K562 (cell line): ENCODE data around the gene ZNF236.

Experiments used
- ELF4 ChIP-seq: fragments of 450-650 bp; formaldehyde crosslinking; IDR thresholded peaks from 2 replicates; pipeline ENCODE4 v1.4.0; 2022; ENCODE audit warnings: missing genetic modification characterization
- HDAC8 ChIP-seq: fragments of 450-650 bp; IDR thresholded peaks from 2 replicates; pipeline ENCODE4 v1.6.1; 2016; ENCODE audit warnings: mild to moderate bottlenecking, missing genetic modification characterization, moderate library complexity, missing compliant biosample characterization
- MYC ChIP-seq, 2 experiments: fragments of 250-450 bp in 1 of 2; sonication (Bioruptor Pico) in 1 of 2; IDR thresholded peaks; 2 replicates each; pipeline versions ENCODE4 v1.5.1 to v1.6.1; 2012 to 2021; ENCODE audit warnings: low read depth in 2 of 2, borderline replicate concordance in 1 of 2, improper control_type of control experiment in 1 of 2, low read length in 1 of 2, mild to moderate bottlenecking in 1 of 2, moderate library complexity in 1 of 2
- POLR2AphosphoS2 ChIP-seq: IDR thresholded peaks from 2 replicates; pipeline ENCODE4 v1.6.1; 2012; ENCODE audit warnings: low read length, improper control_type of control experiment
- ZNF121 ChIP-seq: sonication (generic); formaldehyde crosslinking; conservative IDR thresholded peaks from 2 replicates; pipeline ENCODE4 v1.8.0; 2022; ENCODE audit warnings: missing genetic modification reagents
- TF ChIP-seq, protein P1 (sequence below): fragments of 450-650 bp; IDR thresholded peaks from 2 replicates; pipeline ENCODE4 v1.7.0; 2016; ENCODE audit warnings: borderline replicate concordance
- TF ChIP-seq, protein P2 (sequence below), 3 experiments: IDR thresholded peaks in 2 of 3; conservative IDR thresholded peaks in 1 of 3; 2 replicates each; pipeline ENCODE4 v1.5.1; 2011 to 2012; ENCODE audit warnings: low read length in 3 of 3, mild to moderate bottlenecking in 3 of 3, control low read depth in 2 of 3, improper control_type of control experiment in 1 of 3, inconsistent platforms in 1 of 3, low read depth in 1 of 3, mixed read lengths in 1 of 3, moderate library complexity in 1 of 3; ENCODE audit not compliant: insufficient read depth in 2 of 3

DNA sequence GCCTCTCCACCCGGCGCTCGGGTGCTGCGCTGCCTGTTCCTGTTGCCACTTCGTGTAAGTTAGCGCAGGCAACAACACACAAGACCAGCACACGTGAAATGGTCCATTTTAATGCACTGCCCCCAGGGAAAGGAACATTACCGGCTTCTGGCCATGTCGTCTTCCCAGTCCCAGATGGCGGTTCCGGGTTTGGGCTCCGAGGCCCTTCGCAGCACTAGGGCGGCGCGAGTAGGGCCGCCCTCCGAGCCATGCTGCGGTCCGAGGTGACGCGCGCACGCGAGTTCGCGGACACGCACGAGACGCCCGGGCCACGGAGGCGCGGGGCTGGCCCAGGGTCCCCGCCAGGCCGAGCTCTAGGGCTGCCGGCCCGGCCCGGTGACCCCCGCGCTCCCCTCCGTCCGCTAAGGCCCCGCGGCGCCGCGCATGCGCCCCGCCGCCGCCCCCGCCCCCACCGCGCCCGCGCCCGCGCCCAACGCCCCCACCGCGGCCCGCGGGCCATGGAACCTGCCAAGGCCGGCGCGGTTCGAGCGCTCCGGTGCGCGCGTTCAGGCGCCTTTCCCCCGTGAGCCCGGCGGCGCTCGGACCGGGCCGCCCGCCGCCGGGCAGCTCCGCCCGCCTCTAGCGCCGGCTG lies 367 bp upstream of the ZNF236 start:
- TF ChIP-seq POLR2AphosphoS2 (no peak), HDAC8 (tag) (no peak), ZNF121 (CRISPR knock-in tag) (no peak), ELF4 (CRISPR knock-in tag) (no peak), MYC (IDR thresholded peaks at IDR 0.05; ENCODE audit: low read depth, low read length) (0 out of 2 replicates have a peak, but pooled peaks have one; percentile 19), MYC (CRISPR knock-in tag; IDR thresholded peaks at IDR 0.05; ENCODE audit: borderline replicate concordance, low read depth) (no peak)
- TF ChIP-seq, protein P1, sequence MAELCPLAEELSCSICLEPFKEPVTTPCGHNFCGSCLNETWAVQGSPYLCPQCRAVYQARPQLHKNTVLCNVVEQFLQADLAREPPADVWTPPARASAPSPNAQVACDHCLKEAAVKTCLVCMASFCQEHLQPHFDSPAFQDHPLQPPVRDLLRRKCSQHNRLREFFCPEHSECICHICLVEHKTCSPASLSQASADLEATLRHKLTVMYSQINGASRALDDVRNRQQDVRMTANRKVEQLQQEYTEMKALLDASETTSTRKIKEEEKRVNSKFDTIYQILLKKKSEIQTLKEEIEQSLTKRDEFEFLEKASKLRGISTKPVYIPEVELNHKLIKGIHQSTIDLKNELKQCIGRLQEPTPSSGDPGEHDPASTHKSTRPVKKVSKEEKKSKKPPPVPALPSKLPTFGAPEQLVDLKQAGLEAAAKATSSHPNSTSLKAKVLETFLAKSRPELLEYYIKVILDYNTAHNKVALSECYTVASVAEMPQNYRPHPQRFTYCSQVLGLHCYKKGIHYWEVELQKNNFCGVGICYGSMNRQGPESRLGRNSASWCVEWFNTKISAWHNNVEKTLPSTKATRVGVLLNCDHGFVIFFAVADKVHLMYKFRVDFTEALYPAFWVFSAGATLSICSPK, result no peak
- TF ChIP-seq, protein P2, sequence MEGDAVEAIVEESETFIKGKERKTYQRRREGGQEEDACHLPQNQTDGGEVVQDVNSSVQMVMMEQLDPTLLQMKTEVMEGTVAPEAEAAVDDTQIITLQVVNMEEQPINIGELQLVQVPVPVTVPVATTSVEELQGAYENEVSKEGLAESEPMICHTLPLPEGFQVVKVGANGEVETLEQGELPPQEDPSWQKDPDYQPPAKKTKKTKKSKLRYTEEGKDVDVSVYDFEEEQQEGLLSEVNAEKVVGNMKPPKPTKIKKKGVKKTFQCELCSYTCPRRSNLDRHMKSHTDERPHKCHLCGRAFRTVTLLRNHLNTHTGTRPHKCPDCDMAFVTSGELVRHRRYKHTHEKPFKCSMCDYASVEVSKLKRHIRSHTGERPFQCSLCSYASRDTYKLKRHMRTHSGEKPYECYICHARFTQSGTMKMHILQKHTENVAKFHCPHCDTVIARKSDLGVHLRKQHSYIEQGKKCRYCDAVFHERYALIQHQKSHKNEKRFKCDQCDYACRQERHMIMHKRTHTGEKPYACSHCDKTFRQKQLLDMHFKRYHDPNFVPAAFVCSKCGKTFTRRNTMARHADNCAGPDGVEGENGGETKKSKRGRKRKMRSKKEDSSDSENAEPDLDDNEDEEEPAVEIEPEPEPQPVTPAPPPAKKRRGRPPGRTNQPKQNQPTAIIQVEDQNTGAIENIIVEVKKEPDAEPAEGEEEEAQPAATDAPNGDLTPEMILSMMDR (IDR thresholded peaks at IDR 0.05 in 2 of 3, conservative IDR thresholded peaks at IDR 0.05 in 1 of 3; ENCODE audit: insufficient read depth in 2 of 3, low read depth in 1 of 3, low read length in 3 of 3), result no peak
